ENCODE results near the gene ANKRD30B. TPM values are rescaled to one million over a fixed set of nuclear protein-coding genes. Genes with fewer than 3 reads are reported as not detected.
"Not testable (repeated sequence)": the region's sequence is repeated elsewhere in the genome, so short reads cannot be mapped to it uniquely, and the experiment has no call there.

Gene ANKRD30B
- polyA plus RNA-seq, 6 donors from 2014 or later = 0.11 TPM; not detected in 5

DNA sequence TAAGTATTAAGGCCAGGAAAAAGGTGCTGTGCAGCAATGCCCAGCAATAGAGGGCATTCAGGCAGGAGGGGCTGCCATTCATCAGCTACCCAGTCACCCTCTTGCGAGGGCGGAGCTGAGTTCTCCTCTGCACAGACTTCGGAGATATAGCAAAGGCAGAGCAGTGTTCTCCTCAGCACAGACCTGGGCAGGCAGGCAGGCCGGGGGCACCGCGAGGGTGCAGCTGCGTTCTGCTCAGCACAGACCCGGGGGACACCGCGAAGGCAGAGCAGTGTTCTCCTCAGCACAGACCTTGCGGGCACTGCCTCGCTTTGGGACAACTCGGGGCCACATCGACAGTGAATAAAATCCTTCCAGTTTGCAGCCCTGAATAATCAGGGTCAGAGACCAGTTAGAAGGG lies 130.9 kb downstream of the ANKRD30B start:
- not testable (repeated sequence) for H3K27ac Mint-ChIP-seq; ATAC-seq (ENCODE audit: low read depth in 2 of 2); DNase-seq; H3K4me3 Mint-ChIP-seq; H3K9me3 Mint-ChIP-seq; H3K27me3 Mint-ChIP-seq; H3K36me3 Mint-ChIP-seq; H3K4me1 Mint-ChIP-seq

DNA sequence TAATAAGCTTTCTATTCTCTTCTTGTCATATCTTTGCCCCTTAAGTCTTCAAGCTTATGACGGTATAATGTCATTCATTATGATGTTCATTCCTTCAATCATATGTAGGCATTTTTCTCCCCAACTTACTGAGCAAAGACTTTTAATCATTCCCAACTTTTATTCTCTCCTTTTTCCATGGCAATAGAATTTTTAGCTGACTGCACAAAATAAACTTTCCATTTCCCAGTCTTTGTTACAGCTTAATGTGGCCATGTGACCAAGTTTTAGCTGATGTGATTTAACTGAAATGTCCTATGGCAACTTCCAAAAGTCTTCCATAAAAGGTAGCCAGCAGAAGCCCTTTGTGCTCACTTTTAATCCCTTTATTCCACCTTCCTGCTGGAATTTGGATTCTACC lies 152.5 kb downstream of the ANKRD30B start:
- no peak overlapping the region for H3K4me3 Mint-ChIP-seq

More for the DNA sequence above, 152.5 kb downstream of the ANKRD30B start:
- H3K9me3 Mint-ChIP-seq = peaks cover 2 to 10% (median 5%) of the 10 kb centered on the region in 7 donors
- no peaks in the 10 kb centered on the region for H3K36me3 Mint-ChIP-seq
- ATAC-seq (ENCODE audit: low read depth in 2 of 2) (no peak), DNase-seq (no peak)
- H3K27ac Mint-ChIP-seq = no peak overlapping the region
- H3K27me3 Mint-ChIP-seq = no peaks in the 10 kb centered on the region
- no peaks in the 10 kb centered on the region for H3K4me1 Mint-ChIP-seq

Other genes with a start within 250 kb of the ANKRD30B start
- gene POTEC, start 204.6 kb upstream of the ANKRD30B start, polyA plus RNA-seq (ENCODE audit: low read depth in 6 of 6) = not detected

All from naive B cell (primary cell).